ENCODE measurements around the gene RAVER1. TPM values are rescaled to one million over a fixed set of nuclear protein-coding genes. Genes with fewer than 3 reads are reported as not detected.

RAVER1 gene
- total RNA-seq, 2 experiments from 2014 or later: 105 to 111 TPM

GRCh38 chr19:10286803-10287737 is 46.3 kb downstream of the RAVER1 start, which contains the start of gene ICAM4:
TSS of gene ICAM4 (plus strand) at chr19:10286955. CDS start at chr19:10287013, 58 bp downstream.
- POLR2A ChIA-PET: interaction anchor here (0.5 to 9.2 kb wide), 13 partner anchors 8 to 368 kb away, joined by 3 to 107 read pairs (median 3); partner anchors contain the start of genes ICAM1, RAVER1 and TYK2
- peak; percentile 32 for ATAC-seq
- peak within 1 kb of the TSS; percentile 48 for H3K27ac Mint-ChIP-seq
- peak within 1 kb of the TSS; percentile 19 for H3K4me3 Mint-ChIP-seq
- H3K36me3 Mint-ChIP-seq (ENCODE audit: low read depth): peaks cover 34% of the 10 kb centered on the region
- peaks cover 61% of the 10 kb centered on the region for H3K4me1 Mint-ChIP-seq (ENCODE audit: low read depth)
- TF ChIP-seq, protein P1, sequence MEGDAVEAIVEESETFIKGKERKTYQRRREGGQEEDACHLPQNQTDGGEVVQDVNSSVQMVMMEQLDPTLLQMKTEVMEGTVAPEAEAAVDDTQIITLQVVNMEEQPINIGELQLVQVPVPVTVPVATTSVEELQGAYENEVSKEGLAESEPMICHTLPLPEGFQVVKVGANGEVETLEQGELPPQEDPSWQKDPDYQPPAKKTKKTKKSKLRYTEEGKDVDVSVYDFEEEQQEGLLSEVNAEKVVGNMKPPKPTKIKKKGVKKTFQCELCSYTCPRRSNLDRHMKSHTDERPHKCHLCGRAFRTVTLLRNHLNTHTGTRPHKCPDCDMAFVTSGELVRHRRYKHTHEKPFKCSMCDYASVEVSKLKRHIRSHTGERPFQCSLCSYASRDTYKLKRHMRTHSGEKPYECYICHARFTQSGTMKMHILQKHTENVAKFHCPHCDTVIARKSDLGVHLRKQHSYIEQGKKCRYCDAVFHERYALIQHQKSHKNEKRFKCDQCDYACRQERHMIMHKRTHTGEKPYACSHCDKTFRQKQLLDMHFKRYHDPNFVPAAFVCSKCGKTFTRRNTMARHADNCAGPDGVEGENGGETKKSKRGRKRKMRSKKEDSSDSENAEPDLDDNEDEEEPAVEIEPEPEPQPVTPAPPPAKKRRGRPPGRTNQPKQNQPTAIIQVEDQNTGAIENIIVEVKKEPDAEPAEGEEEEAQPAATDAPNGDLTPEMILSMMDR (IDR thresholded peaks at IDR 0.05): no peak
- peak; percentile 71 for DNase-seq
- H3K27me3 Mint-ChIP-seq: peaks cover 35% of the 10 kb centered on the region
- intact Hi-C loops (cut with micrococcal nuclease): no loop called here
- CTCF ChIA-PET: interaction anchor here (1.2 to 3.5 kb wide), 6 partner anchors 17 to 131 kb away, joined by 4 to 32 read pairs (median 12); partner anchors contain the start of gene ICAM1
- no peaks in the 10 kb centered on the region for H3K9me3 Mint-ChIP-seq

DNA sequence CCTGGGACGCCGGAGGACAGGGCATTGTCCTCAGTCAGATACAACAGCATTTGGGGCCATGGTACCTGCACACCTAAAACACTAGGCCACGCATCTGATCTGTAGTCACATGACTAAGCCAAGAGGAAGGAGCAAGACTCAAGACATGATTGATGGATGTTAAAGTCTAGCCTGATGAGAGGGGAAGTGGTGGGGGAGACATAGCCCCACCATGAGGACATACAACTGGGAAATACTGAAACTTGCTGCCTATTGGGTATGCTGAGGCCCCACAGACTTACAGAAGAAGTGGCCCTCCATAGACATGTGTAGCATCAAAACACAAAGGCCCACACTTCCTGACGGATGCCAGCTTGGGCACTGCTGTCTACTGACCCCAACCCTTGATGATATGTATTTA is 47.9 kb downstream of the RAVER1 start:
- CTCF ChIA-PET: interaction anchor here (1.1 to 3.2 kb wide), 3 partner anchors 15 to 103 kb away, joined by 3 to 19 read pairs (median 6); partner anchors contain the start of gene ICAM1
- DNase-seq: no peak
- Mint-ChIP-seq H3K4me1 (ENCODE audit: low read depth) (peaks cover 47% of the 10 kb centered on the region), H3K9me3 (no peaks in the 10 kb centered on the region), H3K27me3 (peaks cover 20% of the 10 kb centered on the region), H3K4me3 (no peak overlapping the region), H3K27ac (no peak overlapping the region), H3K36me3 (ENCODE audit: low read depth) (peaks cover 40% of the 10 kb centered on the region)
- ATAC-seq: no peak
- intact Hi-C loops (cut with micrococcal nuclease): no loop called here
- POLR2A ChIA-PET: interaction anchor here (0.8 to 9.2 kb wide), 2 partner anchors 8 to 13 kb away, joined by 3 to 107 read pairs; partner anchors contain the start of gene ICAM1
- TF ChIP-seq, protein P1 (IDR thresholded peaks at IDR 0.05): no peak

GRCh38 chr19:10284960-10285278 is 48.4 kb downstream of the RAVER1 start:
- ATAC-seq (no peak), DNase-seq (no peak)
- TF ChIP-seq, protein P1 (IDR thresholded peaks at IDR 0.05): no peak
- H3K27me3 Mint-ChIP-seq: peaks cover 15% of the 10 kb centered on the region
- CTCF ChIA-PET: interaction anchor here (3.2 kb wide), 1 partner anchor 15 kb away, joined by 19 read pairs; the partner anchor contains the start of gene ICAM1
- intact Hi-C loops (cut with micrococcal nuclease): no loop called here
- H3K4me1 Mint-ChIP-seq (ENCODE audit: low read depth): peaks cover 44% of the 10 kb centered on the region
- POLR2A ChIA-PET: interaction anchor here (9.2 kb wide), 1 partner anchor 13 kb away, joined by 107 read pairs; the partner anchor contains the start of gene ICAM1
- H3K27ac Mint-ChIP-seq: no peak overlapping the region
- H3K36me3 Mint-ChIP-seq (ENCODE audit: low read depth): peaks cover 42% of the 10 kb centered on the region
- H3K4me3 Mint-ChIP-seq: no peak overlapping the region
- no peaks in the 10 kb centered on the region for H3K9me3 Mint-ChIP-seq

DNA sequence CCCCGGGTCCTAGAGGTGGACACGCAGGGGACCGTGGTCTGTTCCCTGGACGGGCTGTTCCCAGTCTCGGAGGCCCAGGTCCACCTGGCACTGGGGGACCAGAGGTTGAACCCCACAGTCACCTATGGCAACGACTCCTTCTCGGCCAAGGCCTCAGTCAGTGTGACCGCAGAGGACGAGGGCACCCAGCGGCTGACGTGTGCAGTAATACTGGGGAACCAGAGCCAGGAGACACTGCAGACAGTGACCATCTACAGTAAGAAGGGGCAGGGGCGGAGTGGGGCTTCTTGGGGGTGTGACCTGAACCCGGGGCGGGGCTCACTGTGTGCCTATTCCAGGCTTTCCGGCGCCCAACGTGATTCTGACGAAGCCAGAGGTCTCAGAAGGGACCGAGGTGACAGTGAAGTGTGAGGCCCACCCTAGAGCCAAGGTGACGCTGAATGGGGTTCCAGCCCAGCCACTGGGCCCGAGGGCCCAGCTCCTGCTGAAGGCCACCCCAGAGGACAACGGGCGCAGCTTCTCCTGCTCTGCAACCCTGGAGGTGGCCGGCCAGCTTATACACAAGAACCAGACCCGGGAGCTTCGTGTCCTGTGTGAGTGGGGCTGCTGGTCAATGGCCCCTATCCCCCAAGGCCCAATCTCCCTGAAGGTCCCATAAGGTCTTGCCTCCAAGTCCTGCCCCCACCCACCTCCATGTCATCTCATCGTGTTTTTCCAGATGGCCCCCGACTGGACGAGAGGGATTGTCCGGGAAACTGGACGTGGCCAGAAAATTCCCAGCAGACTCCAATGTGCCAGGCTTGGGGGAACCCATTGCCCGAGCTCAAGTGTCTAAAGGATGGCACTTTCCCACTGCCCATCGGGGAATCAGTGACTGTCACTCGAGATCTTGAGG is 49.0 kb downstream of the RAVER1 start:
- intact Hi-C loops (cut with micrococcal nuclease): no loop called here
- peaks cover 47% of the 10 kb centered on the region for H3K36me3 Mint-ChIP-seq (ENCODE audit: low read depth)
- H3K4me3 Mint-ChIP-seq: no peak overlapping the region
- H3K4me1 Mint-ChIP-seq (ENCODE audit: low read depth): peaks cover 47% of the 10 kb centered on the region
- no peaks in the 10 kb centered on the region for H3K9me3 Mint-ChIP-seq
- ATAC-seq (no peak), DNase-seq (no peak)
- CTCF ChIA-PET: interaction anchor here (3.2 kb wide), 1 partner anchor 14 kb away, joined by 19 read pairs; the partner anchor contains the start of gene ICAM1
- H3K27me3 Mint-ChIP-seq: peaks cover 15% of the 10 kb centered on the region
- POLR2A ChIA-PET: interaction anchor here (0.8 to 9.2 kb wide), 2 partner anchors 8 to 12 kb away, joined by 3 to 107 read pairs; partner anchors contain the start of gene ICAM1
- TF ChIP-seq, protein P1 (IDR thresholded peaks at IDR 0.05): no peak
- no peak overlapping the region for H3K27ac Mint-ChIP-seq

Measured in activated CD8-positive, alpha-beta T cell treated with anti-CD3 and anti-CD28 coated beads for 36 hours (primary cell).